Activated CD8-positive, alpha-beta memory T cell treated with anti-CD3 and anti-CD28 coated beads for 48 hours (primary cell): ENCODE data around the gene S1PR3.

Experiments used
- DNase-seq, 3 experiments: peaks; one replicate each; pipeline ENCODE4 v3.0.0-alpha.2; 2020; ENCODE audit warnings: low read depth in 2 of 3, low spot score in 2 of 3

Gene S1PR3

DNA sequence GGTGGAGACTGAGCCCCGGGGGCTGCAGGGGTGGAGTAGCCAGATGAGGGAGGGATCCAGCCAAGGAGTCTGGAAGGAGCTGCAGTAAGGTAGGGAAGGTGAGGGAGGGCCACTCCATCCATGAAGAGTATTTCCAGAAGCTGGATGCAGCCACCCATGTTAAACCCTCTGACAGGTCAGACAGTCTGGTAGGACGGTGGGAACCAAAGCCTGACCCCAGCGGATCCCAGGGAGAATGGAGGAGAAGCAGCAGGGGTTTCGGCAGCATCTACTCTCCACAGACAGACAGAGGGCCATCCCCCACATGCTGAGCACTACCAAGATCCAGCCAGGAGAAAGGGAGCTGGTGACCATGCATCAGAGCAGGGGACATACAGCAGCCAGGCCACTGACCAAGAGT lies 22.5 kb upstream of the S1PR3 start:
- no peak for DNase-seq

DNA sequence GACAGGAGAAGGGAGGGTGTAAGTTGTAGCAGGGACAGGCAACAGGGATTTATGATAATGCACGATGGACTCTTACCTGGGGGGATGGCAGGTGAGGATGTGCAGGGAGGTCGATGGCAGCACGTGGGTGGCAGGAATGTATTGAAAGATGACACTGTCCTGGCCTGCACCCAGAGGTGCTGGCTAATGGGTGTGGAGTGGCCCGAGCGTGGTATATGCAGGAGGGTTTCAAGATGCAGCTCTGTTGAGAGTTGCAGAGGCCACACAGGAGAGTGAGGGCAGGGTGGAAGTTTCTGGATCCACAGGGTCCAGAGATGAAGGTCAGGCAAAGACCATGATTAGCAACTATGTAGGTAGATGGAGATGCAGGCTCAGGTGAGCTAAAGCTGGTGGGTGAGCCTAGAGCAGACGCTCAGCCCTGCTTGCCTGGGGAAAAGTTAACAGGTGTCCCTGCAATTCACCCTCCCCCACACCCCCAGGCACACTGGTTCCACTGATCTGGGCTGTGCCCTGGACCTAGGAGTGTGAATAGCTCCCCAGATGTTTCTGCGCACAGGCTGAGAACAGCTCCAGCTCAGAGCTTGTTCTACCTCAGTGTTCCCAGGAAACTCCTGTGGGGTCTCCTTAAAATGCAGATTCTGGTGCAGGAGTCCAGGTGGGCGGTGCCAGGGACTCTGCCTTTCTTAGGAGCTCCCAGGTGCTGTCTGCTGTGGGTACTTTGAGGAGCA lies 21.5 kb upstream of the S1PR3 start:
- DNase-seq: no peak

DNA sequence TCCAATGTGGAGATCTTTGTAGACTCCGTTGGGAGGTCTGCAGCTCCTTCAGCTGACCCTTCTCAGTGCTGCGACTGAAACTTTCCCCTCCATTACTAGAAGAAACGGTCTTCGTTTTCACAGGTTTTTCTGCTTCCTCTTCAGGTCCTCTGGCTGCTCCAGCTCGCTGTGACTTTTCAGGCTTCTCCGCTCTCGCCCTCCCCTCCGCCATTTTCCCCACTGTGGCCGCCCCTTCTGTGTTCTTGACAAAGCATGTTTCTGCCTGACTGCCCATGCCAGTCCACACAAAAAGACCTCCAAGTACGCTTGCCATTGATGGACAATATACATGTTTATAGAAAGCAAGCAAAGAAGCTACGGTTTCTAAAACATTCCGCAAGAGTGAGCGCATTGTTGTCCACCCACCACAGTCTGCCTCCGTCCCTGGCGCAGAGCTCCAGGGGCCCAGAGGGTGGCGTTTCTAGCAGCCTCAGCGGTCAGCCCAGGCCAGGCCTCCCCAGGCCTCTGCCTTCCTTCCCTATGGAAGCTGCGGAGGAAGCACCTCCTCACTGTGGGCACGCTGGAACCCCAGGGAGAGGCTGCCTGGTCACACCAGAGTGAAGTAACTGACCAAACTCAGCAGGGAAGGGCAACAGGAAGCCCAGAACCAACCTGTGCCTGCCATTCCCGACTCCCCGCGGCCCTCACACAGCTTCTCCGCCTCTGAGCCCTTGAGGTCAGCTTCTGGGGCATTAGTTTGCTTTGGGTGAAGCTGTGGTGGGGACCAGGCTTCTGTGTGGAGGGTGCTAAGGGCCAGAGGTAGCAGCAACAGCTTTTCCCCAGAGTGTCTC lies 19.9 kb upstream of the S1PR3 start:
- no peak for DNase-seq

DNA sequence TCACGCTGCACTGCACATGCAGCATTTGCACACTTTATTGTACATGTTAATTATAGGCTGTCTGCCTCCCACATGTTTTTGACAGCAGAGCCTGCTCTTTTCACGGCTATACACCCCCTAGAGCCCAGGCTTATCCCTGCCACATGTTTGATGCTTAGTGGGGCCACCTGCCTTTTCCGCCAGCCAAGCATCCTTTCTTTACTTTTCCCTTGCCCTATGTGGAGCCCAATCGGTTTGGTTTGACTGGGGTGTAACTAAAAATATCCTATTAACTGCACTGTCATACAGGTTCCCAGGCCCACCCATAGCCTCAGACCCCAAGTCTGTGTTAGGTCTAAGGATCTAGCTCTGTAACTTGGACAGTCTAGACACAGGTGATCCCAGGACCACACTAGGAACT lies 18.9 kb upstream of the S1PR3 start:
- DNase-seq: no peak

DNA sequence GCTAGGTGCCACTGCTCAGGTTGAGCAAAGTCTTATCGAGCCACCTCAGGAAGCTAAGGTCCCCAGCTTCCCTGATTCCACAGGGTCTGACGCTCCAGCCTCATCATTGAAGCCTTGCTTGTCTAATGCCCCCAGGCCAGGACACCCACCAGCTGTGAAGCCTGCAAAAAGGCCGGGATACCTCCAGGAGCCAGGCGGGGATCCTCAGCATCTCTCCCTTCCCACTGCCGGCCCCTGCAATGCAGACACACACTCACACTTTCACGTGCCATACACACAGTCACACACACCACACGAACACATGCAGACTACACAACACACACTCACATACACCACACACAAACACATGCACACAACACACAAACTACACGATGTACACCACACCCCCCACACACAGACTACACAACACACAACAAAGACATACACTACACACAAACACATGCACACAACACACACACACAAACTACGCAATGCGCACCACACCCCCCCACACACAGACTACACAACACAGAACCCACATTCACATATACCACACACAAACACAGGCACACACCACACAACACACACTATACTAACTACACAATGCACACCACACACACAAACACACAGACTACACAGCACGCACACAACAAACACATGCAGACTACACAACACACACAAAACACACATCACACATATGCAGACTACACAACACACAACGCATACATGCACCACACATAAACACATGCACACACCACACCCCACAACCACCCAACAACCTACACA lies 17.8 kb upstream of the S1PR3 start:
- DNase-seq: no peak

DNA sequence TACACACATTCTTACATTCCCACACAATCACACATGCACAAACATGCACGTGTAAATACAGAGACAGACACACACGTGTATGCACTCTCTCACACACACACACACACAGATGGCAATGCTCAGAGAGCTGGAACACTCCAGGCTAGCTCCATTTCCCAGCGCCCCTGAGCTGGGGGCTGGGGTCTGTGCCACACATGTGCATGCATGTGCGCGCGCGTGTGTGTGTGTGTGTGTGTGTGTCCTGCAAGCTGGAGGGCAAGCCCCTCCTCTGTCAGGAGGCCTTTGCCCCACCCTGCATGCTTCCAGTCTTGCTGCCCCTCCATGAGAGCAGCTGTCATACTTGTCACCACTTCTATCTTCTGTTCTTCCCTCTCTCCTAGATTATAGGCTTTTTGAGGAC lies 16.6 kb upstream of the S1PR3 start:
- DNase-seq: no peak

DNA sequence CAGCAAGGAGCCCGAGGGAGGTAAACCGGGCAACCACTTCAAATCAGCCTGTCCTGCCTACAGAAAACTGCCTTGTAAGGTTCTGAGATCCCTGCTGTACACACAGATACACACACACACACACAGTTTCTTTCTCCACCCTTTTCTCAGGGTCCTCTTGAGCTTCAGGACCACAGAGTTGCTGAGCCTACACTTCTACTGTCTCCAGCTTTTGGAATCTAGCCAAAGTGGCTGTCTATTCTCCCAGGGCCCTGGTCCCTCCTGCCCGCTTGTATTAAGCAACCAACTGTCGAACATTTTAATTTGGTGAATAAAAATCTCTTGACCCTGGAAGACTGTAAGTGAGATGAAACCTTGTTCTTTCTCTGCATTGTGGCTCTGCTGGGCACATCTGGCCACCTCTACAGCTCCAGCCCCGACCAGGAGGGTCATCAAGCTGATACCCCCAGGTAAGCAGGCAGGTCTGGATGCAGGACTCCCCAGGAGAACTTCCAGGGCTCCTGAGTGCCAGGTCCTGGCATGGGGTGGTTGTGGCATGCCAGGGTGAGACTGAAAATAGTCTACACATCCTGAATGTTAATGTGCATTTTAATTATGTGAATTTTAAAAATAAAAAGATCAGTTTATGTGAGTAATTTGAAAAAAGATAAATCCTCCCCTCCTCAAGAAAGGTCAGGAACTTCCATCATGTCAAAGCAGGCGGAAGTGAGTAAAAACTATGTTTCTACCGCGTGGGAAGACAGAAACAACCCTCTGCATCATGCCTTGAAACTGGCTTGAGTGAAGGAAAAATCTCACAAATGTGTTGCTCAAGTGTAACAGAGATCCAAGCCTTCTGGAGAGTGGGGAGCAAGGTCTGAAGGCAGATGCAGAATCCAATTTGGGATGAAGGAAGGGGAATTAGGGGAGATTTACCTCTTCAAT lies 15.0 kb upstream of the S1PR3 start:
- no peak for DNase-seq

DNA sequence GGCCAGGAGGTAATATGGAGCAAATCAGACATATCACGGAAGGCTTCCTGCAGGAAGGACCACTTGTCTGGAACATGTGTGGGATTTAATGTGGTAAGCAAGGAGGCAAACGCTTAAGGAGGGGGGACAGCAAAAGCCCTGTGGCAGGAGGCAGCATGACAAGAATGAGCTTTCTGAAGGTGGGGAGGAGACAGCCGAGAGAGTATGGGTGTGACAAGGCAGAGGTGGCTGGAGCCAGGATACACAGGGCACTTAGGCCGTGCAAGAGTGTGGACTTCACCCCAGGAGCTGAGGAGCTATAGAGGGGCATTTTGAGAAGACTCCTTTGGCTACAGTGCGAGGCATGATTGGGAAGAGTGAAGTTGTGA lies 14.4 kb upstream of the S1PR3 start:
- no peak for DNase-seq

DNA sequence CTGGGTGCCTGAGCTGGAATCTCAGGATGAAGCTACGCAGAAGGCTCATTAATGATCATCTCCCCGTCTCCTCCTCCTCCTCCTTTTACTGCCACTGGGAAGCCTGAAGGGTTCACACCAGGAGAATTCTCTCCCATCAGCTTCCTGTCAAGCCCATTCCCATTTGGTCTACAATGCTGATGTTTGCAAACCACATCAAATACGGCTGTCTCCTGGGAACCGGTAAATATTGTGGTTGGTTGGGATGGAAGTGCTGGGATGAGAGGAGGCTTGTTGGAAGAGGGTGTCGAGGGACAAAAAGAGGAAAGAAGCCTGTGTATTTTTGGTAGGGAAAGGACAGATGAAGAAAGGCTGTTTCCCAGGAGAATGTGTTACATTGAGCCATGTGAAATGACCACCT lies 13.2 kb upstream of the S1PR3 start:
- DNase-seq: no peak

DNA sequence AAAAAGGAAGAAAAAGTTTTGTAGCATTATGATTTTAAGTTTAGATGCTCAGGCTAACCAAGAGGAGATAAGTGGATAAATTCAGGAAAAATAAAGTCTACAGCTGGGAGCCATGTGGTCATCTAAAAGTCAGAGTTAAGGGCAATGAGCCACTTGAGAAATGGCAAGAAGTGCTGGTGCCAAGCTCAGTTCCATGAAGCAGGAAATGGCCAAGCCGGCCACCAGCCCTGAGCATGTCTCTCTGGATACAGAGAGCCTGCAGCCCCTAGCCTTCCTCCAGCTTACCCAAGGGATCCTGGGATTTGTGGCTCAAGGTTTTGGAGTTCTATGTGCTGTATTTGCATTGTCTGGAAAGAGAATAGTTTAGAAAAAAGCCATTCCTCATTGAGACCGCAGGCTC lies 12.2 kb upstream of the S1PR3 start:
- DNase-seq: no peak

DNA sequence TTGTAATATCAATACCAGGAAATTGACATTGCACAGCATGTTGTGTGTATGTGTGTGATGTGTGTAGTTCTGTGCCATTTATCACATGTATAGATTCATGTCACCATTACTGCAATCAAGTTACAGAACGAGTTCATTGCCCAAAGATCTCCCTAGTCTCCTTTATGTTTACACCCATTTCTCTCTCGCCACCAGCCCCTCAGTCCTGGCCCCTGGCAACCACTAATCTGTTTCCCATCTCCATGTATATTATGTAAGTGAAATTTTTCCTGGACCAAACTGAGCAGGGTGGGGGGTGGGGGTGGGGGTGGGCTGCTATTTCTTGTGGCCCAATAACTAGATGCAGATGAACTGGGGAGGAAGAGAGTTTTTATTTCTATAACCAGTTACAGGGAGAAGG lies 11.5 kb upstream of the S1PR3 start:
- no peak for DNase-seq

DNA sequence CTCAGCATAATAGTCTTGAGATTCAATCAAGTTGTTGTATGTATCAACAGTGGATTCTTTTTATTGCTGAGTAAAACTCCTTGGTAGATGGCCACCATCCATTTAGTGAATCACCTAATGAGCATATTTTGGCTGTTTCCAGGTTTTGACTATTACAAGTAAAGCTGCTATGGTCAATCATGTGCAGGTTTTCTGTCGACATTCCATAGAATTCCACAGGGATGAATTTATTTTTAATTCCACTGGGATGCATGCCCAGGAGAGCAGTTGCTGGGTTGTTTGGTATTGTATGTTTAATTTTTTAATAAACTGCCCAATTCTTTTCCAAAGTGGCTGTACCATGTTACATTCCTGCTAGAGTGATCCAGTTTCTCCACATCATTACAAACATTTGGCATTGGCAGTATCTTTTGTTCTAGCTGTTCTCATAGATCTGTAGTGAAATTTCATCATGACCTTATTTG lies 10.5 kb upstream of the S1PR3 start:
- no peak for DNase-seq

DNA sequence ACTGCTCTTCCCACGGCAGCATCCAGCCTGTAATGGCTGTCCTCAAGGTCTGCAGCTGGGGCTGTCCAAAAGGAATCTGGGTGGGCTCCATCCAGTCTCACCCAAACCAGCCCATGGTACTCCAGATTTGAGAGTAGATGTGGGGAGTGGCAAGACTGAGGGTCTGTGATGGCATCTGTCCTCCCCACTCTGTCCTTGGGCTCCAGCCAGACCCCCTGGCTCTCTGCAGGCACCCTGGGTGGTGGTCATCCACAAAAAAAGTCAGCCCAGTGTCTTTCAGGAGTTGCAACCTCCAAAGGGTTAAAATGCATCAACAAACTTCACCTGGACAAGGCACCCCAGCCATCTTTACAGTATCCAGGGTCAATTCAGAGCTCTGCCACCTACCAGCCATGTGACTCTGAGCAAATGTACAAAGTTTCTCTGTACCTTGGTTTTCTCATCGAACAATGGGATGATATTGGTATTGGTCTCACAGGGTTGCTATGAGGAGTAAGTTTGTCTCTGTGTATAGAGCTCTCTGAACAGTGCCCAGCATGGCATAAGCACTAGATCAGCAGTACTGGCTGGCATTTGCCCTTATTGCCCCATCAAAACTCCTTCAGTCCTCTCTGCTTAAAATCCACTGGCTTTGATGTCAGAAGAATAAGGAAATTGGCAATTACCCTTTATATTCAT lies 7.3 kb upstream of the S1PR3 start:
- no peak for DNase-seq

DNA sequence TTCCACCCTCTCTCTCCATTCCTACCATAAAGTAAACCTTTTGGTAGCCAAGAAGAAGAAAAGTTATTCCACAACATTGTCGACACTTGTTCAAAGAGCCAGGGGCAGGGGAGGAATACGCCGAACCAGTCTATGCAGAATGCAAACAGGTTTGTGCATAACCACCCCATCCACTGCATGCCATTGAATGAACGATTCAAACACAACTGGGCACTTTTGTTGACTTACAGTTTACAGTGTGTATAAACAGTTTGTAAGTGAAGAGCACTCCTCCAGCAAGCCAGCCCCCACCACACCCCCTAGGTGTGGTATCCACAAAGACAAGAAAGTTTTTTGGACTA lies 6.8 kb upstream of the S1PR3 start:
- no peak for DNase-seq

DNA sequence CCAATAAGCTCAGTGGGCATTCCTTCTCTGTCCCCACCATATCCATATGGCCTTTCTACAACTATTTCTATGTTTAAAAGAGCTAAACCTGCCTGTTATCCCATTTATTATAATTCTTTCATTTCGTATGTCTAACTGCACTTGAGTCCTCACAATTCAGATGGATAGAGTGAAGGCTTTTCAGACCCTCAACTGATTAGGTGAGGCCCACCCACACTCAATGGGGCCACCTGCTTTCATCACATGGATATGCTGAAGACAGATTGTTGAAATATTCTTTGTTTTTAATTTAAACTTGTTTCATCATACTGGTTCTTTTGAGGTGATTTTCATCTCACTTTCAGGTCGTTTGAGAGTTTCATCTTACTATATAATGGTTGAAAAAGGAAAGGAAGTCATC lies 5.7 kb upstream of the S1PR3 start:
- no peak for DNase-seq

DNA sequence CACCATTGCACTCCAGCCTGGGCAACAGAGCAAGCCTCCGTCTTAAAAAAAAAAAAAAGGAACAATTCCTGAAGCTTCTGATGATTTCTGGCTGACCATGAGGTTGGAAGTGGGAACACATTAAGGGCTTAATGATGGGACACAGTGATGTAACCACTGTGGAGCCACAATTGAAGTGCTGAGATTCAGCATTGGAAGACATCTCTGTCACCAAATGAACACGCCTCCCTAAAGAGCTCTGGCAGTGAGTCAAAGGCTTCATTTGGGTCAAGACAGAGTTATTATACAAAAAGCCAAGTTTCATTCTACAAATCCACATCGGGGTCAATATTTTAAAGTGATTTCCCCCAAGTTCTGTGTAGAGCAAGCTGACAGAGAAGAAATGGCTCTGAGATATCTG lies 4.5 kb upstream of the S1PR3 start:
- DNase-seq: no peak

DNA sequence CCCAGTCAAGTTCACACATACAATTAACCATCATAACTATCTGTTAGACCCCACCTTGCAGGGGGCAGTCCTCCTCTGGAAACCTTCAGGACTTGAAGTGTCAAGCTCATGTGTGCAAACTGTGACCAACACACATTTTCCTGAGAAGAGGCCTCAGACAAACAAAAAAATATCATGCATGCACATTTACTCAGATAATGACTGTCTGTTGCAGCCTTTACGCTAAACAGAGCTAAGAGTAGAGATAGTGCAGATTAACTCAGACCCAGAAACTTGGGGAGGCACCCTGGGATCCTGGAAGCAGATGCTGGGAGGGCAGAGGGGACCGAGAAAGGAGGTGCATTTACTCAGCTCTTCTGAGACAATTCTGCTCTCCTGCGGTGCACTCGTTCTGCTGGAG lies 3.6 kb upstream of the S1PR3 start:
- no peak for DNase-seq

DNA sequence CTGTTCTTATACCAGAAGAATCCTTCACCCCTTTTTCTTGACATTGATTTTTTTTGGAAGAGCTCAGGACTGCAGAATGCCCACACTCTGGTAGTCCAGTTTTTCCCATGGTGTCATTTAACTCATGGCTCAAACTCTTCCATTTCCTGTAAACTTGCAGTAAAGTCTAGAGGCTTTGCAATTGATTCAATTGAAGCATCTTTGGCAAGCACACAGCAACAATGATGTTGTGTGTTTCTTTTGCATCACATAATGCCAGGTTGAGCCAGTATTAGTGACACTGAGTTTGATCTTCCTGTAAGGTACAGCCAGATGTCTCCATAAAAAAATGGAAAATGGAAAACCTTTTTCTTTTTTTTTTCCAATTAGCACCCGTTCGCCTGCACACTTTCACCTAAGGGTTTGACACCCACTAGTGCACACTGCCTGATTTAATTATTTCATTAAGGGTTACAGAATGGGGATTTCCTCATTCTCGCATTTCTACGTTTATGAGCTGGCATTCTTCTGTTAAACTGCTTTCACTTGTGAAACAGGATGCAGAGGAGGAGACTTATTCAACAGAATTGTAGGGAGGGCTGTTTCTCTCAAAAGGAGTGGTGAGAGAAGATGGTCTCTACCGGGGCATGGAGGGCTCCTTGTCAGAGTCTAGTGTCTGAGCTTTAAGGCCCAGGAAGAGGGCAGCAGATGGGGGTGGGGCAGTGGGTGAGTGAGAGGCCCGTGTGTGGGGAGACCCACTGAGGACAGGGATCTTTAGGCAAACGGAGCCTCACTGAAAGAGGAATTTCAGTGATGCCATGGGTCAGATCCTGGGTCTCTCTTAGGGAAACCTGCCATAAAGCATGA lies 2.2 kb upstream of the S1PR3 start:
- DNase-seq: no peak

DNA sequence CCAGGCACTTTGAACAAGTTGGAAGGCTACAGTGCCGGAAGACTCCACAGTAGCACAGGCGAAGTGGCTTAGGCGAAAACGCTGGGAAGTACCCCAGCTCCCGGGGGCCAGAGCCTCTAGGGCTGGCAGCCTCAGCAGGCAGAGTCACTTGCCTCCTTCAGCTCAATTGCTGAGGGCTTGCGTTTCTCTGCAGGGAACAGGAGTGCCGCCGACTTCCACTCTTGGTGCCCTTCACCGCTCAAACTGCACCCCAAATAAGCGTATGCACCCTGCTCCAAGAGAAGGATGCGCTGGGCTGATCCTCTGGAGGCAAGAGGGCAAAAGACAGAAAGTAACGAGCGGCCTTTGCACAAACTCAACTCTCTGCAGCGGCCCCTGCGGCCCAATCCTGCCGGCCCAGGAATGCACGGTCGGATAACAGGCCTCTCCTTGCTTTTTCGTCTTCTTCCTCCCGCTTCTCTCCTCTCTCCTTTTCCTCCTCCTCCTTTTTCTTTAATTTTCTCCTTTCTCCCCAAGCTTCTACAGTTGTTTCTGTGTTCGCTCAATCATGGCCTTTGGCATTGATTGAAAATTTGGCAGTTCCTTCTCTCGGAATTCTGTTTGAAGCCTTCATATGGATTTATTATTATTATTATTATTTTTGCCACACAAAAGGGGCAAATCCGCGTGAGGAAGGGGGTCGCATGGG lies 1.1 kb upstream of the S1PR3 start:
- no peak for DNase-seq
